ENCODE measurements around the gene PIGK. TPM values are rescaled to one million over a fixed set of nuclear protein-coding genes. Genes with fewer than 3 reads are reported as not detected.

Gene PIGK
- total and polyA plus RNA-seq, 4 donors = 7.9 to 30.2 (median 17.9) TPM

- TF ChIP-seq, protein P1, sequence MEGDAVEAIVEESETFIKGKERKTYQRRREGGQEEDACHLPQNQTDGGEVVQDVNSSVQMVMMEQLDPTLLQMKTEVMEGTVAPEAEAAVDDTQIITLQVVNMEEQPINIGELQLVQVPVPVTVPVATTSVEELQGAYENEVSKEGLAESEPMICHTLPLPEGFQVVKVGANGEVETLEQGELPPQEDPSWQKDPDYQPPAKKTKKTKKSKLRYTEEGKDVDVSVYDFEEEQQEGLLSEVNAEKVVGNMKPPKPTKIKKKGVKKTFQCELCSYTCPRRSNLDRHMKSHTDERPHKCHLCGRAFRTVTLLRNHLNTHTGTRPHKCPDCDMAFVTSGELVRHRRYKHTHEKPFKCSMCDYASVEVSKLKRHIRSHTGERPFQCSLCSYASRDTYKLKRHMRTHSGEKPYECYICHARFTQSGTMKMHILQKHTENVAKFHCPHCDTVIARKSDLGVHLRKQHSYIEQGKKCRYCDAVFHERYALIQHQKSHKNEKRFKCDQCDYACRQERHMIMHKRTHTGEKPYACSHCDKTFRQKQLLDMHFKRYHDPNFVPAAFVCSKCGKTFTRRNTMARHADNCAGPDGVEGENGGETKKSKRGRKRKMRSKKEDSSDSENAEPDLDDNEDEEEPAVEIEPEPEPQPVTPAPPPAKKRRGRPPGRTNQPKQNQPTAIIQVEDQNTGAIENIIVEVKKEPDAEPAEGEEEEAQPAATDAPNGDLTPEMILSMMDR (IDR thresholded peaks at IDR 0.05; ENCODE audit: control extremely low read depth, extremely low read depth) = no peak
- Histone ChIP-seq H3K4me1 (ENCODE audit: control insufficient read depth in 5 of 5, insufficient read depth in 5 of 5, low read length in 5 of 5) (peaks cover 0 to 1% (median 0%) of the 10 kb centered on the region in 5 donors), H3K9me3 (ENCODE audit: control insufficient read depth in 4 of 4, insufficient read depth in 3 of 4, low read length in 3 of 4) (peaks cover 0 to 3% (median 0%) of the 10 kb centered on the region in 4 donors), H3K36me3 (ENCODE audit: control insufficient read depth in 4 of 4, insufficient read depth in 4 of 4, low read length in 4 of 4) (no peaks in the 10 kb centered on the region), H3K9ac (ENCODE audit: insufficient read depth in 1 of 2, low read length in 2 of 2) (no peak overlapping the region), H3K27ac (ENCODE audit: low read depth in 1 of 2, low read length in 1 of 2) (no peak overlapping the region), H3K27me3 (ENCODE audit: control insufficient read depth in 3 of 3, insufficient read depth in 3 of 3, low read length in 2 of 3) (no peaks in the 10 kb centered on the region), H3K4me3 (no peak overlapping the region)
- no peak for DNase-seq
- ATAC-seq (ENCODE audit: insufficient read depth, low FRiP score) = no peak
- 97 to 98% methylated on average over 9 of the region's 9 CpGs for WGBS, 2 donors
Measured at GRCh38 chr1:77096496-77097255, 122.6 kb downstream of the PIGK start.

GRCh38 chr1:77095236-77095635, 124.0 kb downstream of the PIGK start:
- Histone ChIP-seq H3K36me3 (ENCODE audit: control insufficient read depth in 4 of 4, insufficient read depth in 4 of 4, low read length in 4 of 4) (no peaks in the 10 kb centered on the region), H3K9me3 (ENCODE audit: control insufficient read depth in 4 of 4, insufficient read depth in 3 of 4, low read length in 3 of 4) (peaks cover 0 to 3% (median 0%) of the 10 kb centered on the region in 4 donors), H3K27me3 (ENCODE audit: control insufficient read depth in 3 of 3, insufficient read depth in 3 of 3, low read length in 2 of 3) (no peaks in the 10 kb centered on the region), H3K27ac (ENCODE audit: low read depth in 1 of 2, low read length in 1 of 2) (no peak overlapping the region), H3K9ac (ENCODE audit: insufficient read depth in 1 of 2, low read length in 2 of 2) (no peak overlapping the region), H3K4me3 (no peak overlapping the region), H3K4me1 (ENCODE audit: control insufficient read depth in 5 of 5, insufficient read depth in 5 of 5, low read length in 5 of 5) (no peaks in the 10 kb centered on the region)
- no peak for DNase-seq
- no peak for ATAC-seq (ENCODE audit: insufficient read depth, low FRiP score)
- TF ChIP-seq, protein P1 (IDR thresholded peaks at IDR 0.05; ENCODE audit: control extremely low read depth, extremely low read depth) = no peak
- 85 to 91% methylated on average over 1 of the region's 1 CpG for WGBS, 2 donors

DNA sequence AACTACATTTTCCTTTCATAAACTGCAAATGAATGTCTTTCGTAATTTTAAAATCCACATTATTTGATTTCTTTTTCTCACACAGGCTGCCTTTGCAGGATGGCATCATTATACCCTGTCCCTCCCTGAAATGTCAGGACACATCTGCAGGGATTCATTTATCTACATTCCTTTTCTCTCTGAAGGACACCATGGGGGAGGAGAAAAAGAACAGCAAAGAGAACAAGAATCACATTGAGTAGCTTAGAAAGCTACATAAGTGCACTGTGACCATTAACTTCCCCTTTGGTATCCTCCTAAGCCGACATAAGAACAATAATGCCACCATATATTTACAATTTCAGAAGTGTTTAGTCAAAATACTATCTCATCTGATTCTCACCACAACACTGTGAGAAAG, 129.5 kb downstream of the PIGK start:
- DNase-seq (no peak), ATAC-seq (ENCODE audit: insufficient read depth, low FRiP score) (no peak)
- Histone ChIP-seq H3K4me1 (ENCODE audit: control insufficient read depth in 5 of 5, insufficient read depth in 5 of 5, low read length in 5 of 5) (no peaks in the 10 kb centered on the region), H3K4me3 (no peak overlapping the region), H3K27me3 (ENCODE audit: control insufficient read depth in 3 of 3, insufficient read depth in 3 of 3, low read length in 2 of 3) (no peaks in the 10 kb centered on the region), H3K9me3 (ENCODE audit: control insufficient read depth in 4 of 4, insufficient read depth in 3 of 4, low read length in 3 of 4) (no peaks in the 10 kb centered on the region), H3K9ac (ENCODE audit: insufficient read depth in 1 of 2, low read length in 2 of 2) (no peak overlapping the region), H3K36me3 (ENCODE audit: control insufficient read depth in 4 of 4, insufficient read depth in 4 of 4, low read length in 4 of 4) (no peaks in the 10 kb centered on the region), H3K27ac (ENCODE audit: low read depth in 1 of 2, low read length in 1 of 2) (no peak overlapping the region)
- WGBS, 2 donors = 48 to 58% methylated on average over 2 of the region's 2 CpGs
- TF ChIP-seq, protein P1 (IDR thresholded peaks at IDR 0.05; ENCODE audit: control extremely low read depth, extremely low read depth) = no peak

All from lung (tissue), 12 donors.